ENCODE measurements around the gene CRYAB. TPM values are rescaled to one million over a fixed set of nuclear protein-coding genes. Genes with fewer than 3 reads are reported as not detected.

Gene CRYAB
- total and polyA plus RNA-seq, 4 donors = 0.33 to 8.6 (median 3.6) TPM

- Histone ChIP-seq H3K9me3 (ENCODE audit: control insufficient read depth in 4 of 4, low read length in 3 of 4) (no peaks in the 10 kb centered on the region), H3K27ac (ENCODE audit: low read depth in 1 of 2, low read length in 2 of 2) (peak overlapping the region; percentile 82 to 84), H3K4me1 (ENCODE audit: control insufficient read depth in 4 of 4, insufficient read depth in 4 of 4, low read length in 3 of 4) (peaks cover 0 to 43% (median 36%) of the 10 kb centered on the region in 4 donors), H3K9ac (ENCODE audit: low read depth in 1 of 2, low read length in 2 of 2) (peak overlapping the region; percentile 8 to 76), H3K27me3 (ENCODE audit: control insufficient read depth in 4 of 4, insufficient read depth in 4 of 4, low read length in 3 of 4) (no peaks in the 10 kb centered on the region), H3K36me3 (ENCODE audit: control insufficient read depth in 4 of 4, insufficient read depth in 3 of 4, low read depth in 1 of 4, low read length in 3 of 4) (no peaks in the 10 kb centered on the region), H3K4me3 (ENCODE audit: low read depth in 1 of 3, low read length in 3 of 3) (peak overlapping the region in 2 of 3 donors; percentile 27 to 44)
- WGBS = under 1% methylated on average over 47 of the region's 47 CpGs
- TF ChIP-seq JUND (IDR thresholded peaks at IDR 0.05) = peak; percentile 63
- TF ChIP-seq, protein P1, sequence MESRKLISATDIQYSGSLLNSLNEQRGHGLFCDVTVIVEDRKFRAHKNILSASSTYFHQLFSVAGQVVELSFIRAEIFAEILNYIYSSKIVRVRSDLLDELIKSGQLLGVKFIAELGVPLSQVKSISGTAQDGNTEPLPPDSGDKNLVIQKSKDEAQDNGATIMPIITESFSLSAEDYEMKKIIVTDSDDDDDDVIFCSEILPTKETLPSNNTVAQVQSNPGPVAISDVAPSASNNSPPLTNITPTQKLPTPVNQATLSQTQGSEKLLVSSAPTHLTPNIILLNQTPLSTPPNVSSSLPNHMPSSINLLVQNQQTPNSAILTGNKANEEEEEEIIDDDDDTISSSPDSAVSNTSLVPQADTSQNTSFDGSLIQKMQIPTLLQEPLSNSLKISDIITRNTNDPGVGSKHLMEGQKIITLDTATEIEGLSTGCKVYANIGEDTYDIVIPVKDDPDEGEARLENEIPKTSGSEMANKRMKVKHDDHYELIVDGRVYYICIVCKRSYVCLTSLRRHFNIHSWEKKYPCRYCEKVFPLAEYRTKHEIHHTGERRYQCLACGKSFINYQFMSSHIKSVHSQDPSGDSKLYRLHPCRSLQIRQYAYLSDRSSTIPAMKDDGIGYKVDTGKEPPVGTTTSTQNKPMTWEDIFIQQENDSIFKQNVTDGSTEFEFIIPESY (IDR thresholded peaks at IDR 0.05) = peak; percentile 44
- TF ChIP-seq HNF4A (conservative IDR thresholded peaks at IDR 0.05) = peak; percentile 85 to 90
- TF ChIP-seq HNF4G (IDR thresholded peaks at IDR 0.05) = peak; percentile 78
- no peak for TF ChIP-seq FOXA2 (IDR thresholded peaks at IDR 0.05)
- peak; percentile 46 to 86 for TF ChIP-seq GABPA (IDR thresholded peaks at IDR 0.05 in 1 of 2, conservative IDR thresholded peaks at IDR 0.05 in 1 of 2)
- peak; percentile 12 to 53 for TF ChIP-seq RAD21 (IDR thresholded peaks at IDR 0.05)
- TF ChIP-seq, protein P2, sequence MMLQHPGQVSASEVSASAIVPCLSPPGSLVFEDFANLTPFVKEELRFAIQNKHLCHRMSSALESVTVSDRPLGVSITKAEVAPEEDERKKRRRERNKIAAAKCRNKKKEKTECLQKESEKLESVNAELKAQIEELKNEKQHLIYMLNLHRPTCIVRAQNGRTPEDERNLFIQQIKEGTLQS (IDR thresholded peaks at IDR 0.05) = no peak
- TF ChIP-seq FOXA1 (IDR thresholded peaks at IDR 0.05) = no peak
- TF ChIP-seq CTCF (IDR thresholded peaks at IDR 0.05; ENCODE audit: low read depth, low read length, missing input control) = no peak
- TF ChIP-seq SP1 (IDR thresholded peaks at IDR 0.05) = peak; percentile 93
- TF ChIP-seq EGR1 (IDR thresholded peaks at IDR 0.05; ENCODE audit: low read depth in 2 of 2) = peak; percentile 43 to 56
- peak; percentile 86 for TF ChIP-seq REST (IDR thresholded peaks at IDR 0.05)
- peak; percentile 64 to 69 for TF ChIP-seq RXRA (IDR thresholded peaks at IDR 0.05)
- TF ChIP-seq YY1 (IDR thresholded peaks at IDR 0.05) = peak; percentile 38
- peak; percentile 11 for TF ChIP-seq MAX (IDR thresholded peaks at IDR 0.05)
- no peak for TF ChIP-seq TAF1 (conservative IDR thresholded peaks at IDR 0.05)
- no peak for TF ChIP-seq NR2F2 (IDR thresholded peaks at IDR 0.05)
- peak; percentile 98 for DNase-seq (ENCODE audit: low spot score)
Measured at GRCh38 chr11:111926505-111927391, 15.2 kb upstream of the CRYAB start.
